NCI-H1048 (cell line): Measurements from ENCODE around the gene TOP3B.

Experiments used
- DNase-seq: peaks from one replicate; lab custom pipeline; 2025; lab: John Stamatoyannopoulos, UW

The TOP3B gene

GRCh38 chr22:22010358-22010757 is 27.8 kb upstream of the TOP3B start:
- no peak for DNase-seq

- DNase-seq: no peak
Measured at GRCh38 chr22:22009661-22010060, 27.1 kb upstream of the TOP3B start.

- no peak for DNase-seq
Measured at GRCh38 chr22:22006596-22006990, 24.0 kb upstream of the TOP3B start.

- no peak for DNase-seq
Measured at GRCh38 chr22:22005945-22006595, 23.5 kb upstream of the TOP3B start.

- no peak for DNase-seq
Measured at GRCh38 chr22:22003233-22003632, 20.6 kb upstream of the TOP3B start.

- DNase-seq: no peak
Measured at GRCh38 chr22:22002526-22003055, 20.0 kb upstream of the TOP3B start.

- no peak for DNase-seq
Measured at GRCh38 chr22:22001664-22002525, 19.3 kb upstream of the TOP3B start.

- no peak for DNase-seq
Measured at GRCh38 chr22:21998595-21999247, 16.1 kb upstream of the TOP3B start.

- no peak for DNase-seq
Measured at GRCh38 chr22:21996175-21996720, 13.7 kb upstream of the TOP3B start.

GRCh38 chr22:21995660-21996059 is 13.1 kb upstream of the TOP3B start:
- no peak for DNase-seq

- DNase-seq: no peak
Measured at GRCh38 chr22:21994881-21995444, 12.4 kb upstream of the TOP3B start.

GRCh38 chr22:21992593-21993237 is 10.1 kb upstream of the TOP3B start:
- no peak for DNase-seq

- no peak for DNase-seq
Measured at GRCh38 chr22:21991774-21992173, 9.2 kb upstream of the TOP3B start.

- no peak for DNase-seq
Measured at GRCh38 chr22:21991304-21991596, 8.7 kb upstream of the TOP3B start.

GRCh38 chr22:21990445-21991303 is 8.1 kb upstream of the TOP3B start:
- no peak for DNase-seq

GRCh38 chr22:21989049-21989448 is 6.5 kb upstream of the TOP3B start:
- DNase-seq: no peak

- DNase-seq: no peak
Measured at GRCh38 chr22:21985214-21985613, 2.6 kb upstream of the TOP3B start.

GRCh38 chr22:21984793-21985192 is 2.2 kb upstream of the TOP3B start:
- no peak for DNase-seq

- no peak for DNase-seq
Measured at GRCh38 chr22:21981874-21982273, 713 bp downstream of the TOP3B start.

GRCh38 chr22:21980547-21980946 is 2.0 kb downstream of the TOP3B start:
- no peak for DNase-seq
